GM12878 (cell line): ENCODE results near the gene ELP6. TPM values are rescaled to one million over a fixed set of nuclear protein-coding genes. Genes with fewer than 3 reads are reported as not detected.

Experiments used
- ATAC-seq: fragments of 200-7000 bp; cut with Tn5 transposase; 3 replicates; pipeline ENCODE4 v1.9.1; 2020; ENCODE audit warnings: mild to moderate bottlenecking, moderate library complexity
- BruUV-seq: library from RNA; stranded (reverse); fragments of 400-500 nt; replicated peaks from 2 replicates; lab custom pipeline; 2021; lab: Mats Ljungman, UMichigan
- CTCF ChIA-PET: fragments of 300-600 bp; sonication (Branson Sonifier 250); formaldehyde crosslinking; extraction: SDS; loops from one replicate; lab custom pipeline; 2021; ENCODE audit warnings: inconsistent platforms; lab: Yijun Ruan, JAX
- POLR2A ChIA-PET: fragments of 350-600 bp; formaldehyde crosslinking; extraction: SDS; loops from one replicate; lab custom pipeline; 2021; ENCODE audit warnings: inconsistent platforms; lab: Charles Lee
- RAD21 ChIA-PET: fragments of 300-600 bp; sonication (Branson Sonifier 250); formaldehyde crosslinking; loops from one replicate; lab custom pipeline; 2023; ENCODE audit warnings: antibody characterized with exemption; ENCODE audit not compliant: unreplicated experiment; lab: Charles Lee
- SMC1A ChIA-PET: fragments of 300-600 bp; sonication (Branson Sonifier 250); formaldehyde crosslinking; loops from one replicate; lab custom pipeline; 2023; ENCODE audit not compliant: unreplicated experiment, uncharacterized antibody; lab: Charles Lee
- DNase-seq: peaks from one replicate; pipeline ENCODE4 v3.0.0-alpha.2; 2011; ENCODE audit warnings: low read depth, low spot score
- FAIRE-seq: peaks from 3 replicates; lab custom pipeline; 2011; peaks lifted over from hg19 to GRCh38; lab: Jason Lieb, UNC
- H2AFZ ChIP-seq: 2 replicates; pipeline ENCODE4 v1.6.0; 2011; ENCODE audit warnings: low read depth, low read length, control low read depth; ENCODE audit not compliant: control insufficient read depth
- H3K27ac ChIP-seq: 2 replicates; pipeline ENCODE4 v1.5.1; 2011; ENCODE audit warnings: control low read depth; ENCODE audit not compliant: control insufficient read depth, insufficient read depth
- H3K27me3 ChIP-seq, 2 experiments: replicated peaks in 1 of 2; 2 replicates each; pipeline versions ENCODE4 v1.6.0 to v1.6.1; 2011; ENCODE audit warnings: low read length in 1 of 2; ENCODE audit not compliant: control insufficient read depth in 2 of 2, insufficient read depth in 2 of 2
- H3K36me3 ChIP-seq, 2 experiments: 2 replicates each; pipeline ENCODE4 v1.5.1; 2011; ENCODE audit warnings: low read length in 1 of 2; ENCODE audit not compliant: control insufficient read depth in 2 of 2, insufficient read depth in 2 of 2
- H3K4me1 ChIP-seq: 2 replicates; pipeline ENCODE4 v1.6.1; 2011; ENCODE audit warnings: mild to moderate bottlenecking, low read length, moderate library complexity, mixed read lengths; ENCODE audit not compliant: control insufficient read depth, insufficient read depth
- H3K4me2 ChIP-seq: 2 replicates; pipeline ENCODE4 v1.6.0; 2011; ENCODE audit warnings: control low read depth; ENCODE audit not compliant: control insufficient read depth, insufficient read depth
- H3K4me3 ChIP-seq: fragments of 200-600 bp; sonication (generic); 2 replicates; pipeline ENCODE4 v1.5.1; 2016
- H3K79me2 ChIP-seq: 2 replicates; pipeline ENCODE4 v1.6.0; 2011; ENCODE audit warnings: low read length; ENCODE audit not compliant: control insufficient read depth, insufficient read depth
- H3K9ac ChIP-seq: 2 replicates; pipeline ENCODE4 v1.8.0; 2011; ENCODE audit warnings: low read length, control low read depth, mixed read lengths; ENCODE audit not compliant: control insufficient read depth, insufficient read depth
- H3K9me3 ChIP-seq: replicated peaks from 3 replicates; pipeline ENCODE4 v1.5.1; 2011; ENCODE audit warnings: mild to moderate bottlenecking, low read length; ENCODE audit not compliant: control insufficient read depth, insufficient read depth
- H4K20me1 ChIP-seq: 2 replicates; pipeline ENCODE4 v1.6.0; 2011; ENCODE audit not compliant: control insufficient read depth, insufficient read depth
- BMI1 ChIP-seq: fragments of 450-650 bp; IDR thresholded peaks from 2 replicates; pipeline ENCODE4 v1.6.1; 2016; ENCODE audit warnings: mild to moderate bottlenecking, moderate library complexity, borderline replicate concordance
- CBX5 ChIP-seq: sonication (generic); IDR thresholded peaks from 2 replicates; pipeline ENCODE4 v1.6.1; 2016; ENCODE audit warnings: low read depth, moderate library complexity, mild to moderate bottlenecking, inconsistent platforms
- DPF2 ChIP-seq: fragments of 450-650 bp; IDR thresholded peaks from 2 replicates; pipeline ENCODE4 v1.6.1; 2017; ENCODE audit warnings: mild to moderate bottlenecking
- EZH2 ChIP-seq: IDR thresholded peaks from 2 replicates; pipeline ENCODE4 v1.6.1; 2012; ENCODE audit warnings: low read depth, mild to moderate bottlenecking, control low read depth, inconsistent platforms, low read length, borderline replicate concordance; ENCODE audit not compliant: control insufficient read depth
- SIX5 ChIP-seq: IDR thresholded peaks from 2 replicates; pipeline ENCODE4 v1.6.1; 2011; ENCODE audit warnings: mild to moderate bottlenecking, low read depth, low read length, moderate library complexity; ENCODE audit not compliant: severe bottlenecking
- SMAD5 ChIP-seq: IDR thresholded peaks from 2 replicates; pipeline ENCODE4 v1.6.1; 2016; ENCODE audit warnings: antibody characterized with exemption, low read depth
- SUZ12 ChIP-seq: fragments of 200-600 bp; sonication (generic); IDR thresholded peaks from one replicate; pipeline ENCODE4 v1.6.1; 2018; ENCODE audit warnings: antibody characterized with exemption, mild to moderate bottlenecking; ENCODE audit not compliant: unreplicated experiment
- WGBS: methylation state at CpG from one replicate; pipeline ENCODE4 v1.1.6; 2016; ENCODE audit warnings: low lambda C conversion rate; ENCODE audit not compliant: insufficient replicate concordance, insufficient coverage; ENCODE audit errors: missing lambda C conversion rate; 5-methylcytosine and 5-hydroxymethylcytosine counted together
- in situ Hi-C: fragments of 300-500 bp; cut with MboI; formaldehyde crosslinking; loops from 9 replicates; pipeline ENCODE4 v1.14.3; 2018; ENCODE audit warnings: mixed read lengths
- intact Hi-C: fragments of 100-400 bp; cut with micrococcal nuclease; formaldehyde crosslinking; loops from one replicate; pipeline ENCODE4 v1.14.2; 2022; ENCODE audit not compliant: unreplicated experiment
- polyA plus RNA-seq, 11 experiments: library from polyadenylated mRNA; depleted of rRNA in 4 of 11; unstranded in 6 of 11; stranded (reverse) in 5 of 11; fragments of >200 nt; fragmentation: Nextera tagmentation in 4 of 11; fragmentation: Illumina TruSeq in 1 of 11; extraction: Ambion mirVana in 4 of 11; extraction: Trizol in 1 of 11; gene quantifications; 1 replicate in 1 of 11; 2 replicates in 10 of 11; pipeline versions ENCODE4 v1.2.1 to v1.2.3, GENCODE V29; 2011 to 2016; ENCODE audit warnings: inconsistent platforms in 2 of 11, missing spikeins in 2 of 11, low read depth in 1 of 11
- total RNA-seq, 4 experiments: library from RNA; depleted of rRNA in 3 of 4; stranded (reverse); fragments of >200 nt in 3 of 4; fragmentation: Illumina TruSeq in 1 of 4; extraction: Trizol in 1 of 4; gene quantifications; 2 replicates each; pipeline versions ENCODE4 v1.2.1 to v1.2.3, GENCODE V29; 2013 to 2021
- TF ChIP-seq, protein P1 (sequence below): fragments of 450-650 bp; IDR thresholded peaks from 2 replicates; pipeline ENCODE4 v1.6.1; 2016; ENCODE audit warnings: mild to moderate bottlenecking
- TF ChIP-seq, protein P2 (sequence below): fragments of 450-650 bp; formaldehyde crosslinking; IDR thresholded peaks from 2 replicates; pipeline ENCODE4 v1.4.0; 2020; ENCODE audit warnings: mild to moderate bottlenecking, moderate library complexity
- TF ChIP-seq, protein P3 (sequence below): fragments of 450-650 bp; IDR thresholded peaks from 2 replicates; pipeline ENCODE4 v1.6.1; 2016; ENCODE audit warnings: mild to moderate bottlenecking

Gene ELP6
- total and polyA plus RNA-seq, 10 of the 15 experiments (the other 5 are each of a cell fraction or from before 2014, with no cell fraction given): 39.5 to 83.3 (median 50.2) TPM

DNA sequence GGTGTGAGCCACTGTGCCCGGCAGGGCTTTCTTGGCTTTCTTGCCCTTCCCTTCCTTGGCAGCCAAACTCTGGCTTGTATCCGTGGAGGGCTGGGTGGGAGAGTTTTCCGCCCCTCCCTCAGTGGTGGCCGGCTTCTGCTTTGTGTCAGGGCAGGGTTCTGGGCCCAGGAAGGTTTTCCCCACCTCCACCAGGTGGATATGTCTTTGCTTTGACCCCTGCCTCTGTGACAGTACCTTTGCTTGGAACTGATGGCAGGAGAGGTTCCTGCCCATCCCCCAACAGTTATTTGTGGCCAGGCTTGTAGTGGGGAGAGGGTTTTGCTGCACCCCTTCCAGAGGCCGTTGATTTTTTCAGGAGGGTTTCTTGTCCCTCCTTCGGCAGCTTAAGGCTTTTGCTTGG lies 40.8 kb upstream of the ELP6 start:
- no peaks in the 10 kb centered on the region for H3K9me3 ChIP-seq
- H3K4me3 ChIP-seq: no peak overlapping the region
- ChIA-PET CTCF (no interaction called here), POLR2A (no interaction called here), RAD21 (no interaction called here), SMC1A (no interaction called here)
- 45% methylated on average over 6 of the region's 6 CpGs for WGBS
- no peaks in the 10 kb centered on the region for H3K79me2 ChIP-seq
- no TSS peak for BruUV-seq
- in situ Hi-C loops: no loop called here
- no peak overlapping the region for H2AFZ ChIP-seq
- no peak for ATAC-seq
- no peak overlapping the region for H3K27ac ChIP-seq
- TF ChIP-seq, protein P1, sequence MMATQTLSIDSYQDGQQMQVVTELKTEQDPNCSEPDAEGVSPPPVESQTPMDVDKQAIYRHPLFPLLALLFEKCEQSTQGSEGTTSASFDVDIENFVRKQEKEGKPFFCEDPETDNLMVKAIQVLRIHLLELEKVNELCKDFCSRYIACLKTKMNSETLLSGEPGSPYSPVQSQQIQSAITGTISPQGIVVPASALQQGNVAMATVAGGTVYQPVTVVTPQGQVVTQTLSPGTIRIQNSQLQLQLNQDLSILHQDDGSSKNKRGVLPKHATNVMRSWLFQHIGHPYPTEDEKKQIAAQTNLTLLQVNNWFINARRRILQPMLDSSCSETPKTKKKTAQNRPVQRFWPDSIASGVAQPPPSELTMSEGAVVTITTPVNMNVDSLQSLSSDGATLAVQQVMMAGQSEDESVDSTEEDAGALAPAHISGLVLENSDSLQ: no peak
- TF ChIP-seq DPF2 (no peak), CBX5 (no peak), SUZ12 (no peak), SIX5 (no peak), SMAD5 (no peak), EZH2 (no peak), BMI1 (no peak)
- TF ChIP-seq, protein P2, sequence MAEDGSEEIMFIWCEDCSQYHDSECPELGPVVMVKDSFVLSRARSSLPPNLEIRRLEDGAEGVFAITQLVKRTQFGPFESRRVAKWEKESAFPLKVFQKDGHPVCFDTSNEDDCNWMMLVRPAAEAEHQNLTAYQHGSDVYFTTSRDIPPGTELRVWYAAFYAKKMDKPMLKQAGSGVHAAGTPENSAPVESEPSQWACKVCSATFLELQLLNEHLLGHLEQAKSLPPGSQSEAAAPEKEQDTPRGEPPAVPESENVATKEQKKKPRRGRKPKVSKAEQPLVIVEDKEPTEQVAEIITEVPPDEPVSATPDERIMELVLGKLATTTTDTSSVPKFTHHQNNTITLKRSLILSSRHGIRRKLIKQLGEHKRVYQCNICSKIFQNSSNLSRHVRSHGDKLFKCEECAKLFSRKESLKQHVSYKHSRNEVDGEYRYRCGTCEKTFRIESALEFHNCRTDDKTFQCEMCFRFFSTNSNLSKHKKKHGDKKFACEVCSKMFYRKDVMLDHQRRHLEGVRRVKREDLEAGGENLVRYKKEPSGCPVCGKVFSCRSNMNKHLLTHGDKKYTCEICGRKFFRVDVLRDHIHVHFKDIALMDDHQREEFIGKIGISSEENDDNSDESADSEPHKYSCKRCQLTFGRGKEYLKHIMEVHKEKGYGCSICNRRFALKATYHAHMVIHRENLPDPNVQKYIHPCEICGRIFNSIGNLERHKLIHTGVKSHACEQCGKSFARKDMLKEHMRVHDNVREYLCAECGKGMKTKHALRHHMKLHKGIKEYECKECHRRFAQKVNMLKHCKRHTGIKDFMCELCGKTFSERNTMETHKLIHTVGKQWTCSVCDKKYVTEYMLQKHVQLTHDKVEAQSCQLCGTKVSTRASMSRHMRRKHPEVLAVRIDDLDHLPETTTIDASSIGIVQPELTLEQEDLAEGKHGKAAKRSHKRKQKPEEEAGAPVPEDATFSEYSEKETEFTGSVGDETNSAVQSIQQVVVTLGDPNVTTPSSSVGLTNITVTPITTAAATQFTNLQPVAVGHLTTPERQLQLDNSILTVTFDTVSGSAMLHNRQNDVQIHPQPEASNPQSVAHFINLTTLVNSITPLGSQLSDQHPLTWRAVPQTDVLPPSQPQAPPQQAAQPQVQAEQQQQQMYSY (CRISPR knock-in tag): no peak
- TF ChIP-seq, protein P3, sequence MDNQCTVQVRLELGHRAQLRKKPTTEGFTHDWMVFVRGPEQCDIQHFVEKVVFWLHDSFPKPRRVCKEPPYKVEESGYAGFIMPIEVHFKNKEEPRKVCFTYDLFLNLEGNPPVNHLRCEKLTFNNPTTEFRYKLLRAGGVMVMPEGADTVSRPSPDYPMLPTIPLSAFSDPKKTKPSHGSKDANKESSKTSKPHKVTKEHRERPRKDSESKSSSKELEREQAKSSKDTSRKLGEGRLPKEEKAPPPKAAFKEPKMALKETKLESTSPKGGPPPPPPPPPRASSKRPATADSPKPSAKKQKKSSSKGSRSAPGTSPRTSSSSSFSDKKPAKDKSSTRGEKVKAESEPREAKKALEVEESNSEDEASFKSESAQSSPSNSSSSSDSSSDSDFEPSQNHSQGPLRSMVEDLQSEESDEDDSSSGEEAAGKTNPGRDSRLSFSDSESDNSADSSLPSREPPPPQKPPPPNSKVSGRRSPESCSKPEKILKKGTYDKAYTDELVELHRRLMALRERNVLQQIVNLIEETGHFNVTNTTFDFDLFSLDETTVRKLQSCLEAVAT: no peak
- no peaks in the 10 kb centered on the region for H3K4me1 ChIP-seq
- FAIRE-seq: no peak
- DNase-seq: no peak
- intact Hi-C loops: no loop called here
- H3K36me3 ChIP-seq: no peaks in the 10 kb centered on the region
- H4K20me1 ChIP-seq: no peaks in the 10 kb centered on the region
- H3K27me3 ChIP-seq: no peaks in the 10 kb centered on the region
- H3K9ac ChIP-seq: no peak overlapping the region
- no peak overlapping the region for H3K4me2 ChIP-seq
